Karpas-422 (cell line): ENCODE data around the gene ZDHHC11B. TPM values are rescaled to one million over a fixed set of nuclear protein-coding genes. Genes with fewer than 3 reads are reported as not detected.
"Not testable (repeated sequence)": the region's sequence is repeated elsewhere in the genome, so short reads cannot be mapped to it uniquely, and the experiment has no call there.

ENCODE experiments used
- DNase-seq: peaks from one replicate; pipeline ENCODE4 v3.0.0-alpha.2; 2015
- H2AFZ ChIP-seq: fragments of 200-600 bp; sonication (generic); 2 replicates; pipeline ENCODE4 v1.6.1; 2014; ENCODE audit warnings: antibody characterized with exemption, low read length, mixed read lengths
- H3K27ac ChIP-seq: fragments of 200-600 bp; sonication (generic); 2 replicates; pipeline ENCODE4 v1.5.1; 2014; ENCODE audit warnings: mild to moderate bottlenecking, low read length, moderate library complexity
- H3K27me3 ChIP-seq: fragments of 200-600 bp; sonication (generic); 2 replicates; pipeline ENCODE4 v1.6.1; 2014; ENCODE audit warnings: low read length, mixed read lengths
- H3K36me3 ChIP-seq: fragments of 200-600 bp; sonication (generic); 2 replicates; pipeline ENCODE4 v1.6.1; 2014; ENCODE audit warnings: low read length, mixed read lengths; ENCODE audit not compliant: insufficient read depth
- H3K4me1 ChIP-seq: fragments of 200-600 bp; sonication (generic); 2 replicates; pipeline ENCODE4 v1.6.1; 2014; ENCODE audit warnings: mild to moderate bottlenecking, low read length, mixed read lengths
- H3K4me2 ChIP-seq: fragments of 200-600 bp; sonication (generic); 2 replicates; pipeline ENCODE4 v1.6.1; 2014; ENCODE audit warnings: low read length, low read depth, mild to moderate bottlenecking; ENCODE audit not compliant: poor library complexity, severe bottlenecking
- H3K4me3 ChIP-seq: fragments of 200-600 bp; sonication (generic); 2 replicates; pipeline ENCODE4 v1.5.1; 2014; ENCODE audit warnings: mild to moderate bottlenecking, antibody characterized with exemption, low read length, mixed read lengths
- H3K79me2 ChIP-seq: fragments of 200-600 bp; sonication (generic); 2 replicates; pipeline ENCODE4 v1.6.1; 2014; ENCODE audit warnings: mild to moderate bottlenecking, low read length, mixed read lengths
- H3K9ac ChIP-seq: fragments of 200-600 bp; sonication (generic); 2 replicates; pipeline ENCODE4 v1.6.0; 2014; ENCODE audit warnings: low read length
- H3K9me2 ChIP-seq: fragments of 200-600 bp; sonication (generic), shearing (Covaris generic); replicated peaks from 2 replicates; pipeline ENCODE4 v1.6.0; 2014; ENCODE audit warnings: mild to moderate bottlenecking, low read length, moderate library complexity; ENCODE audit not compliant: insufficient read depth
- H3K9me3 ChIP-seq: fragments of 300-700, 200-600 bp; sonication (generic); 2 replicates; pipeline ENCODE4 v1.6.1; 2014; ENCODE audit warnings: low read length, mixed read lengths
- H4K20me1 ChIP-seq: fragments of 200-600 bp; sonication (generic); 2 replicates; pipeline ENCODE4 v1.6.1; 2014; ENCODE audit warnings: mild to moderate bottlenecking, antibody characterized with exemption, low read length, low read depth; ENCODE audit not compliant: insufficient read depth
- total RNA-seq: library from RNA; depleted of rRNA; stranded (reverse); fragments of >200 nt; shearing (Covaris generic); gene quantifications from 2 replicates; pipeline ENCODE4 v1.2.3, GENCODE V29; 2014; ENCODE audit warnings: low replicate concordance

Gene ZDHHC11B
- total RNA-seq, 1 experiment from 2014 or later = 0.34 TPM

- not testable (repeated sequence) for H3K9me3 ChIP-seq, H3K4me2 ChIP-seq, H3K9ac ChIP-seq, H3K4me3 ChIP-seq, H2AFZ ChIP-seq, H3K27ac ChIP-seq, H3K27me3 ChIP-seq, DNase-seq, H4K20me1 ChIP-seq, H3K79me2 ChIP-seq, H3K4me1 ChIP-seq, H3K9me2 ChIP-seq, H3K36me3 ChIP-seq
Measured at GRCh38 chr5:782356-782755, 2.2 kb downstream of the ZDHHC11B start.

GRCh38 chr5:780571-780970 is 4.0 kb downstream of the ZDHHC11B start:
- not testable (repeated sequence) for H3K4me3 ChIP-seq, H3K79me2 ChIP-seq, H3K27me3 ChIP-seq, H3K27ac ChIP-seq, H3K9me3 ChIP-seq, H3K9ac ChIP-seq, H3K9me2 ChIP-seq, DNase-seq, H2AFZ ChIP-seq, H3K36me3 ChIP-seq, H3K4me1 ChIP-seq, H4K20me1 ChIP-seq, H3K4me2 ChIP-seq

- H2AFZ ChIP-seq, H3K27me3 ChIP-seq, H3K9ac ChIP-seq: not testable (repeated sequence)
Measured at GRCh38 chr5:778967-779366, 5.6 kb downstream of the ZDHHC11B start.

GRCh38 chr5:778421-778820 is 6.1 kb downstream of the ZDHHC11B start:
- not testable (repeated sequence) for H3K79me2 ChIP-seq, H3K9me3 ChIP-seq, H3K9ac ChIP-seq, H3K4me3 ChIP-seq, H2AFZ ChIP-seq, H4K20me1 ChIP-seq, H3K9me2 ChIP-seq, H3K27me3 ChIP-seq, H3K4me1 ChIP-seq, H3K4me2 ChIP-seq, DNase-seq, H3K36me3 ChIP-seq, H3K27ac ChIP-seq

More at GRCh38 chr5:778967-779366, 5.6 kb downstream of the ZDHHC11B start:
- DNase-seq, H3K4me2 ChIP-seq, H4K20me1 ChIP-seq, H3K27ac ChIP-seq, H3K4me1 ChIP-seq, H3K4me3 ChIP-seq, H3K79me2 ChIP-seq, H3K36me3 ChIP-seq, H3K9me2 ChIP-seq, H3K9me3 ChIP-seq: not testable (repeated sequence)

GRCh38 chr5:777756-778161 is 6.8 kb downstream of the ZDHHC11B start:
- no peaks in the 10 kb centered on the region for H3K79me2 ChIP-seq
- H2AFZ ChIP-seq = no peak overlapping the region
- no peaks in the 10 kb centered on the region for H3K36me3 ChIP-seq
- H4K20me1 ChIP-seq = no peaks in the 10 kb centered on the region
- H3K4me3 ChIP-seq = no peak overlapping the region
- no peak for DNase-seq
- H3K27ac ChIP-seq = no peak overlapping the region
- H3K4me2 ChIP-seq = no peak overlapping the region
- H3K9ac ChIP-seq = no peak overlapping the region
- no peaks in the 10 kb centered on the region for H3K9me3 ChIP-seq
- H3K4me1 ChIP-seq = no peaks in the 10 kb centered on the region
- H3K9me2 ChIP-seq = no peaks in the 10 kb centered on the region
- H3K27me3 ChIP-seq = no peaks in the 10 kb centered on the region

GRCh38 chr5:776862-777711 is 7.4 kb downstream of the ZDHHC11B start:
- H3K4me2 ChIP-seq = no peak overlapping the region

GRCh38 chr5:775961-776861 is 8.3 kb downstream of the ZDHHC11B start:
- Histone ChIP-seq H2AFZ (no peak overlapping the region), H3K9ac (no peak overlapping the region), H3K4me1 (no peaks in the 10 kb centered on the region), H3K9me2 (no peaks in the 10 kb centered on the region), H4K20me1 (no peaks in the 10 kb centered on the region), H3K27ac (no peak overlapping the region), H3K79me2 (no peaks in the 10 kb centered on the region), H3K4me2 (no peak overlapping the region), H3K9me3 (no peaks in the 10 kb centered on the region), H3K36me3 (no peaks in the 10 kb centered on the region), H3K27me3 (no peaks in the 10 kb centered on the region), H3K4me3 (no peak overlapping the region)
- no peak for DNase-seq

More at GRCh38 chr5:776862-777711, 7.4 kb downstream of the ZDHHC11B start:
- H3K9me3 ChIP-seq = no peaks in the 10 kb centered on the region
- H3K36me3 ChIP-seq = no peaks in the 10 kb centered on the region
- no peak overlapping the region for H3K27ac ChIP-seq
- H3K4me1 ChIP-seq = no peaks in the 10 kb centered on the region
- no peaks in the 10 kb centered on the region for H3K27me3 ChIP-seq
- H3K4me3 ChIP-seq = no peak overlapping the region
- H2AFZ ChIP-seq = no peak overlapping the region
- DNase-seq = no peak
- no peak overlapping the region for H3K9ac ChIP-seq
- no peaks in the 10 kb centered on the region for H3K79me2 ChIP-seq
- no peaks in the 10 kb centered on the region for H3K9me2 ChIP-seq
- H4K20me1 ChIP-seq = no peaks in the 10 kb centered on the region

- not testable (repeated sequence) for H3K36me3 ChIP-seq, H3K27me3 ChIP-seq
Measured at GRCh38 chr5:775595-775960, 9.0 kb downstream of the ZDHHC11B start.

More at GRCh38 chr5:775595-775960, 9.0 kb downstream of the ZDHHC11B start:
- H3K9me3 ChIP-seq, H3K4me1 ChIP-seq, H3K9ac ChIP-seq, H4K20me1 ChIP-seq, H3K4me3 ChIP-seq, H3K27ac ChIP-seq, DNase-seq, H3K79me2 ChIP-seq, H3K9me2 ChIP-seq, H3K4me2 ChIP-seq, H2AFZ ChIP-seq: not testable (repeated sequence)
